ENCODE measurements around the gene TMEM179.
"Not testable (repeated sequence)": the region's sequence is repeated elsewhere in the genome, so short reads cannot be mapped to it uniquely, and the experiment has no call there.

Gene TMEM179

GRCh38 chr14:104637546-104638003, 33.0 kb upstream of the TMEM179 start:
- DNase-seq (ENCODE audit: low read depth in 3 of 3): no peak

GRCh38 chr14:104636846-104637545, 32.4 kb upstream of the TMEM179 start:
- not testable (repeated sequence) for DNase-seq (ENCODE audit: low read depth in 3 of 3)

GRCh38 chr14:104636131-104636530, 31.6 kb upstream of the TMEM179 start:
- DNase-seq (ENCODE audit: low read depth in 3 of 3): no peak

GRCh38 chr14:104635717-104636116, 31.1 kb upstream of the TMEM179 start:
- DNase-seq (ENCODE audit: low read depth in 3 of 3): no peak

GRCh38 chr14:104634886-104635570, 30.5 kb upstream of the TMEM179 start:
- no peak for DNase-seq (ENCODE audit: low read depth in 3 of 3)

GRCh38 chr14:104634138-104634760, 29.7 kb upstream of the TMEM179 start:
- no peak for DNase-seq (ENCODE audit: low read depth in 3 of 3)

GRCh38 chr14:104633276-104634137, 28.9 kb upstream of the TMEM179 start:
- no peak for DNase-seq (ENCODE audit: low read depth in 3 of 3)

- DNase-seq (ENCODE audit: low read depth in 3 of 3): no peak
Measured at GRCh38 chr14:104632781-104633180, 28.2 kb upstream of the TMEM179 start.

- DNase-seq (ENCODE audit: low read depth in 3 of 3): no peak
Measured at GRCh38 chr14:104624939-104625338, 20.4 kb upstream of the TMEM179 start.

GRCh38 chr14:104614126-104614812, 9.7 kb upstream of the TMEM179 start:
- DNase-seq (ENCODE audit: low read depth in 3 of 3): no peak

GRCh38 chr14:104611881-104612280, 7.3 kb upstream of the TMEM179 start:
- no peak for DNase-seq (ENCODE audit: low read depth in 3 of 3)

GRCh38 chr14:104610749-104611310, 6.3 kb upstream of the TMEM179 start:
- DNase-seq (ENCODE audit: low read depth in 3 of 3): no peak

- no peak for DNase-seq (ENCODE audit: low read depth in 3 of 3)
Measured at GRCh38 chr14:104609666-104610065, 5.1 kb upstream of the TMEM179 start.

- DNase-seq (ENCODE audit: low read depth in 3 of 3): no peak
Measured at GRCh38 chr14:104603711-104604401, 716 bp downstream of the TMEM179 start.

- DNase-seq (ENCODE audit: low read depth in 3 of 3): no peak
Measured at GRCh38 chr14:104602933-104603325, 1.6 kb downstream of the TMEM179 start.

- no peak for DNase-seq (ENCODE audit: low read depth in 3 of 3)
Measured at GRCh38 chr14:104602315-104602932, 2.1 kb downstream of the TMEM179 start.

GRCh38 chr14:104601786-104602185, 2.8 kb downstream of the TMEM179 start:
- DNase-seq (ENCODE audit: low read depth in 3 of 3): no peak

- no peak for DNase-seq (ENCODE audit: low read depth in 3 of 3)
Measured at GRCh38 chr14:104600805-104601204, 3.8 kb downstream of the TMEM179 start.

GRCh38 chr14:104600141-104600643, 4.4 kb downstream of the TMEM179 start:
- no peak for DNase-seq (ENCODE audit: low read depth in 3 of 3)

- no peak for DNase-seq (ENCODE audit: low read depth in 3 of 3)
Measured at GRCh38 chr14:104599446-104599845, 5.1 kb downstream of the TMEM179 start.

Measured in stimulated activated CD4-positive, alpha-beta T cell treated with anti-CD3 and anti-CD28 coated beads, TNF-alpha, amount 100 ng/mL, for 48 hours (primary cell).